RWPE1 (cell line): Measurements from ENCODE around the gene TYSND1.

ENCODE experiments used
- CTCF ChIA-PET: fragments of 350-600 bp; sonication (Branson Sonifier 250); formaldehyde crosslinking; extraction: SDS; loops from one replicate; lab custom pipeline; 2021; lab: Yijun Ruan, JAX
- POLR2A ChIA-PET: fragments of 400-600 bp; formaldehyde crosslinking; extraction: SDS; loops from one replicate; lab custom pipeline; 2020; ENCODE audit warnings: antibody characterized with exemption; ENCODE audit not compliant: low non-redundant PET; lab: Yijun Ruan, JAX
- DNase-seq: peaks from one replicate; pipeline ENCODE4 v3.0.0; 2012; ENCODE audit warnings: low spot score
- H3K27ac ChIP-seq: fragments of 450-650 bp; 2 replicates; pipeline ENCODE4 v1.5.1; 2017
- CTCF ChIP-seq: fragments of 450-650 bp; conservative IDR thresholded peaks from 2 replicates; pipeline ENCODE4 v1.5.1; 2017; ENCODE audit warnings: low read depth, mild to moderate bottlenecking

The TYSND1 gene

DNA sequence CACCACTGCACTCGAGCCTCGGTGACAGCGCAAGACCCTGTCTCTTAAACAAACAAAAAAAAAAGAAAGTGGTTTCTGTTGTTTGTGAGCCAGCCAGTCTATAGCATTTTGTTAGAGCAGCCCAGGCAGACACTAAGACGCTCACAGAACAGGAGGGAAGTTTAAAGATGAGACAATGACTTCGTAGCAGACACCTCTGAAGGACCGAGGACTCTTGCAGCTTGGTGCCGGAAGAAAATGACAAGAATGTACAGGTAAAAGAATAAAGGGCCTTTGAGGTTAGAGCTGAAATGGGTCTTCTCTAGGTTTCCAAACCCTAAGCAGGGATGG lies 54.1 kb downstream of the TYSND1 start:
- DNase-seq, result no peak
- POLR2A ChIA-PET, result no interaction called here
- CTCF ChIA-PET, result no interaction called here
- H3K27ac ChIP-seq, result no peak overlapping the region
- TF ChIP-seq CTCF, result no peak

DNA sequence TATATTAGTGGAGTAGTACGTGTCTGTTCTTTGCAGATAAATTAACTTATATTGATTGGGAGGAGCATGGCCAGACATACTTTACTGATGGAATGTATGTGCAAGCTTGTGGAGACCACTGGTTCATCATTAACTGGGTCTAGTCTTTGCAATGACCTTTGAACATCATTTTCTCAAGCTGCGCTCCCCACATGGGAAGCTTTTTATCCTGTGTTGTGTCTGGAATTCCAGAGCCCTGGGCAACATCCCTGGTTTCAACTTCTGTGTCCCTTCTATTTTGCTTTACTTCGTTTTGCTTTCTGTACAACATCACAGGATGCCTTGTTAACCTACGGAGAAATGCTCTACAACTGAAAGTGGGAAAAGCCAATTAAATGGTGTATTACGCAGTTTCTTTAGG lies 55.5 kb downstream of the TYSND1 start:
- POLR2A ChIA-PET, result no interaction called here
- no peak for TF ChIP-seq CTCF
- CTCF ChIA-PET, result no interaction called here
- H3K27ac ChIP-seq, result no peak overlapping the region
- DNase-seq, result no peak

GRCh38 chr10:70090013-70090412 lies 56.5 kb downstream of the TYSND1 start:
- POLR2A ChIA-PET, result no interaction called here
- TF ChIP-seq CTCF, result no peak

GRCh38 chr10:70088308-70088698 lies 58.2 kb downstream of the TYSND1 start:
- POLR2A ChIA-PET, result no interaction called here
- no peak for TF ChIP-seq CTCF
- CTCF ChIA-PET, result no interaction called here
- no peak overlapping the region for H3K27ac ChIP-seq
- no peak for DNase-seq

More at GRCh38 chr10:70090013-70090412, 56.5 kb downstream of the TYSND1 start:
- DNase-seq, result no peak
- CTCF ChIA-PET, result no interaction called here
- no peak overlapping the region for H3K27ac ChIP-seq
